HCT116 (cell line): ENCODE measurements around the gene GON4L. TPM values are rescaled to one million over a fixed set of nuclear protein-coding genes. Genes with fewer than 3 reads are reported as not detected.

Experiments
- ATAC-seq: fragments of 200-7000 bp; cut with Tn5 transposase; 2 replicates; pipeline ENCODE4 v1.9.1; 2020; ENCODE audit warnings: mild to moderate bottlenecking, moderate library complexity
- BruUV-seq: library from RNA; stranded (reverse); fragments of 400-500 nt; replicated peaks from 2 replicates; lab custom pipeline; 2021; lab: Mats Ljungman, UMichigan
- CTCF ChIA-PET: fragments of 300-600 bp; sonication (Branson Sonifier 250); formaldehyde crosslinking; loops from one replicate; lab custom pipeline; 2021; ENCODE audit warnings: antibody characterized with exemption; lab: Charles Lee
- POLR2A ChIA-PET: fragments of 300-600, 350-600 bp; sonication (Branson Sonifier 250); formaldehyde crosslinking; loops from one replicate; lab custom pipeline; 2021; ENCODE audit warnings: antibody characterized with exemption; lab: Charles Lee
- RAD21 ChIA-PET, 2 experiments: fragments of 300-600 bp; sonication (Branson Sonifier 250); formaldehyde crosslinking; loops; one replicate each; lab custom pipeline; 2023; ENCODE audit warnings: low total read pairs in 2 of 2; ENCODE audit not compliant: uncharacterized antibody in 2 of 2, unreplicated experiment in 2 of 2, low non-redundant PET in 1 of 2; lab: Charles Lee
- DNase-seq: peaks from one replicate; pipeline ENCODE4 v3.0.0-alpha.2; 2010; ENCODE audit warnings: low read depth, low spot score
- H2AFZ ChIP-seq: fragments of 200-600 bp; shearing (Covaris generic), sonication (generic); 2 replicates; pipeline ENCODE4 v1.6.1; 2017; ENCODE audit warnings: low read depth, mixed run types, mixed read lengths, antibody characterized with exemption, low read length; ENCODE audit not compliant: poor library complexity, severe bottlenecking
- H3K27ac ChIP-seq: 2 replicates; pipeline ENCODE4 v1.5.1; 2012; ENCODE audit warnings: low read depth, low read length
- H3K27me3 ChIP-seq: fragments of 200-600 bp; sonication (generic); 2 replicates; pipeline ENCODE4 v1.6.1; 2016; ENCODE audit warnings: mixed run types, low read length, mixed read lengths; ENCODE audit not compliant: insufficient read depth
- H3K36me3 ChIP-seq, 2 experiments: fragments of 200-500 bp in 1 of 2; fragments of 200-600 bp in 1 of 2; sonication (Bioruptor generic) in 1 of 2; sonication (generic) in 1 of 2; 2 replicates each; pipeline versions ENCODE4 v1.5.1 to v1.6.1; 2014 to 2016; ENCODE audit warnings: low read length in 2 of 2, inconsistent platforms in 1 of 2, mixed read lengths in 1 of 2, mixed run types in 1 of 2; ENCODE audit not compliant: insufficient read depth in 2 of 2, control insufficient read depth in 1 of 2
- H3K4me1 ChIP-seq, 2 experiments: fragments of 200-600 bp in 1 of 2; sonication (generic) in 1 of 2; 2 replicates each; pipeline versions ENCODE4 v1.5.1 to v1.6.1; 2012 to 2017; ENCODE audit warnings: low read length in 2 of 2, inconsistent platforms in 1 of 2, mild to moderate bottlenecking in 1 of 2, mixed read lengths in 1 of 2, mixed run types in 1 of 2, moderate library complexity in 1 of 2; ENCODE audit not compliant: insufficient read depth in 2 of 2, control insufficient read depth in 1 of 2
- H3K4me2 ChIP-seq: fragments of 200-600 bp; sonication (generic); 2 replicates; pipeline ENCODE4 v1.6.1; 2017; ENCODE audit warnings: mixed run types, low read length, mixed read lengths
- H3K4me3 ChIP-seq, 2 experiments: fragments of 200-600 bp in 1 of 2; sonication (generic) in 1 of 2; replicated peaks in 1 of 2; 2 replicates each; pipeline ENCODE4 v1.5.1; 2011 to 2016; ENCODE audit warnings: low read length in 2 of 2, control low read depth in 1 of 2, low read depth in 1 of 2, mild to moderate bottlenecking in 1 of 2, mixed read lengths in 1 of 2, mixed run types in 1 of 2
- H3K79me2 ChIP-seq: fragments of 200-600 bp; sonication (generic); 2 replicates; pipeline ENCODE4 v1.6.1; 2017; ENCODE audit warnings: mild to moderate bottlenecking, mixed run types, low read length, moderate library complexity, mixed read lengths; ENCODE audit not compliant: insufficient read depth
- H3K9ac ChIP-seq: fragments of 200-600 bp; sonication (generic); 2 replicates; pipeline ENCODE4 v1.6.1; 2016; ENCODE audit warnings: low read length, mixed read lengths
- H3K9me2 ChIP-seq: fragments of 200-600 bp; sonication (generic), shearing (Covaris generic); 2 replicates; pipeline ENCODE4 v1.6.1; 2017; ENCODE audit warnings: mixed run types, mild to moderate bottlenecking, moderate library complexity; ENCODE audit not compliant: insufficient read depth
- H3K9me3 ChIP-seq, 2 experiments: fragments of 200-500 bp in 1 of 2; fragments of 200-600 bp in 1 of 2; sonication (Bioruptor generic) in 1 of 2; sonication (generic) in 1 of 2; 2 replicates each; pipeline ENCODE4 v1.6.1; 2014 to 2017; ENCODE audit warnings: low read length in 2 of 2, mixed read lengths in 2 of 2, inconsistent platforms in 1 of 2, low read depth in 1 of 2, mild to moderate bottlenecking in 1 of 2, mixed run types in 1 of 2, moderate library complexity in 1 of 2; ENCODE audit not compliant: control insufficient read depth in 1 of 2, insufficient read depth in 1 of 2
- H4K20me1 ChIP-seq: fragments of 200-600 bp; sonication (generic), shearing (Covaris generic); 2 replicates; pipeline ENCODE4 v1.6.1; 2017; ENCODE audit warnings: mixed run types, mild to moderate bottlenecking, moderate library complexity; ENCODE audit not compliant: insufficient read depth
- ATF3 ChIP-seq: IDR thresholded peaks from 2 replicates; pipeline ENCODE4 v1.6.1; 2012
- EGR1 ChIP-seq: IDR thresholded peaks from 2 replicates; pipeline ENCODE4 v1.6.1; 2012; ENCODE audit warnings: low read depth
- EZH2 ChIP-seq: fragments of 200-600 bp; sonication (generic); IDR thresholded peaks from 2 replicates; pipeline ENCODE4 v1.6.1; 2017; ENCODE audit warnings: antibody characterized with exemption, mixed run types
- EZH2phosphoT487 ChIP-seq: fragments of 200-600 bp; IDR thresholded peaks from 2 replicates; pipeline ENCODE4 v1.6.1; 2018; ENCODE audit warnings: antibody characterized with exemption, borderline replicate concordance
- FOSL1 ChIP-seq: IDR thresholded peaks from 2 replicates; pipeline ENCODE4 v1.6.1; 2012; ENCODE audit warnings: low read depth
- JUND ChIP-seq: IDR thresholded peaks from 2 replicates; pipeline ENCODE4 v1.6.1; 2012
- POLR2A ChIP-seq: IDR thresholded peaks from 2 replicates; pipeline ENCODE4 v1.7.0; 2011; ENCODE audit warnings: borderline replicate concordance; ENCODE audit not compliant: insufficient read depth, insufficient read length; ENCODE audit errors: extremely low read depth
- RAD21 ChIP-seq: IDR thresholded peaks from 2 replicates; pipeline ENCODE4 v1.6.1; 2012; ENCODE audit warnings: low read depth, mild to moderate bottlenecking
- SIN3A ChIP-seq: IDR thresholded peaks from 2 replicates; pipeline ENCODE4 v1.6.1; 2012; ENCODE audit warnings: low read depth
- SP1 ChIP-seq: IDR thresholded peaks from 2 replicates; pipeline ENCODE4 v1.6.1; 2012; ENCODE audit warnings: low read depth
- SRF ChIP-seq: IDR thresholded peaks from 2 replicates; pipeline ENCODE4 v1.6.1; 2012; ENCODE audit warnings: low read depth
- TCF7L2 ChIP-seq: IDR thresholded peaks from 2 replicates; pipeline ENCODE4 v1.7.0; 2011; ENCODE audit warnings: borderline replicate concordance, inconsistent platforms; ENCODE audit not compliant: insufficient read depth, insufficient read length; ENCODE audit errors: extremely low read depth
- intact Hi-C: fragments of 100-400 bp; cut with micrococcal nuclease; formaldehyde crosslinking; loops from 2 replicates; pipeline ENCODE4 v1.10.0; 2022
- total RNA-seq: library from RNA; stranded (reverse); gene quantifications from one replicate; pipeline ENCODE4 v1.2.1, GENCODE V29; 2021; ENCODE audit not compliant: unreplicated experiment
- TF ChIP-seq, protein P1 (sequence below): IDR thresholded peaks from 2 replicates; pipeline ENCODE4 v1.6.1; 2012; ENCODE audit warnings: low read depth
- TF ChIP-seq, protein P2 (sequence below): IDR thresholded peaks from 2 replicates; pipeline ENCODE4 v1.6.1; 2012
- TF ChIP-seq, protein P3 (sequence below), 3 experiments: fragments of 200-600 bp in 1 of 3; sonication (generic) in 1 of 3; IDR thresholded peaks in 2 of 3; conservative IDR thresholded peaks in 1 of 3; 2 replicates each; pipeline ENCODE4 v1.5.1; 2012 to 2017; ENCODE audit warnings: low read depth in 2 of 3, low read length in 2 of 3, antibody characterized with exemption in 1 of 3, borderline replicate concordance in 1 of 3, control low read depth in 1 of 3, mild to moderate bottlenecking in 1 of 3, mixed read lengths in 1 of 3, mixed run types in 1 of 3, moderate library complexity in 1 of 3; ENCODE audit not compliant: insufficient read depth in 1 of 3

GON4L gene
- total RNA-seq, 1 experiment from 2014 or later = 40.8 TPM

DNA sequence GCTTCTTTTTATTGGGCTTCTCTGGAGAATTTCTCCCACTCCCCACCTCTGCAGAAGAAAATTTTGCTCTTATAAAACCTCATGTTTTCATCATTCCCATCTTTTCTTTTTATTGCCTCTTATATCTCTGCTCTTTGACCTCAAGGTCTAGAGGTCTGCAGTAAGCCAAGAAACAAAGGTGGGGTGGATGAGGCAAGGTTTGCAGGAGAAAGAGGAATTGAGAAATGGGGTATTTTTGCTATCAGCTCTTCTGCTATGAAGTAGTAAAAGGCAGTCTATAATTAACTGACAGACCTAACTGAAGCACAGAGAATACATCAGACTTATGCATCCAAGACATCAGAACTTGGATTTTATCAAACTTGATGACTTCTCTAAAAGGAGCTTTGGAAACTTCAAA is 25.2 kb upstream of the GON4L start:
- POLR2A ChIA-PET = no interaction called here

DNA sequence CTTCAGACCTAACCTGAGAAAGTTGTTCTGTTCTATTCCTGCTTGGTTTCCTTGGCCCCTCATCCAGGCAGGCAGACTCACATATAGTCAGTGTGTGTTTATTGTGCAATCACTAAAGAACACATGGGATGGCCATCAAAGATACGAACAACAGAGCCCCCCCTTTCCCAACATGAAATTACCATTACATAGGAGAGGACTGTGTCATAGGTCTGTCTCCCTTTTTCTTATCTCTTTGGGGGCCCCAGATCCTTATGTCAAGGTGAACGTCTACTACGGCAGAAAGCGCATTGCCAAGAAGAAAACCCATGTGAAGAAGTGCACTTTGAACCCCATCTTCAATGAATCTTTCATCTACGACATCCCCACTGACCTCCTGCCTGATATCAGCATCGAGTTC is 23.9 kb upstream of the GON4L start:
- ATAC-seq (no peak), DNase-seq (no peak)
- Histone ChIP-seq H3K9me2 (no peaks in the 10 kb centered on the region), H3K9me3 (no peaks in the 10 kb centered on the region), H3K4me3 (no peak overlapping the region), H3K4me2 (no peak overlapping the region), H3K79me2 (no peaks in the 10 kb centered on the region), H3K27ac (no peak overlapping the region), H4K20me1 (no peaks in the 10 kb centered on the region), H3K4me1 (no peaks in the 10 kb centered on the region), H3K9ac (no peak overlapping the region), H2AFZ (no peak overlapping the region), H3K36me3 (no peaks in the 10 kb centered on the region), H3K27me3 (peaks cover 7% of the 10 kb centered on the region; the same call in 1 of the 2 replicates)
- ChIA-PET POLR2A (no interaction called here), CTCF (no interaction called here), RAD21 (no interaction called here)
- intact Hi-C loops = no loop called here
- no TSS peak for BruUV-seq
- TF ChIP-seq, protein P1, sequence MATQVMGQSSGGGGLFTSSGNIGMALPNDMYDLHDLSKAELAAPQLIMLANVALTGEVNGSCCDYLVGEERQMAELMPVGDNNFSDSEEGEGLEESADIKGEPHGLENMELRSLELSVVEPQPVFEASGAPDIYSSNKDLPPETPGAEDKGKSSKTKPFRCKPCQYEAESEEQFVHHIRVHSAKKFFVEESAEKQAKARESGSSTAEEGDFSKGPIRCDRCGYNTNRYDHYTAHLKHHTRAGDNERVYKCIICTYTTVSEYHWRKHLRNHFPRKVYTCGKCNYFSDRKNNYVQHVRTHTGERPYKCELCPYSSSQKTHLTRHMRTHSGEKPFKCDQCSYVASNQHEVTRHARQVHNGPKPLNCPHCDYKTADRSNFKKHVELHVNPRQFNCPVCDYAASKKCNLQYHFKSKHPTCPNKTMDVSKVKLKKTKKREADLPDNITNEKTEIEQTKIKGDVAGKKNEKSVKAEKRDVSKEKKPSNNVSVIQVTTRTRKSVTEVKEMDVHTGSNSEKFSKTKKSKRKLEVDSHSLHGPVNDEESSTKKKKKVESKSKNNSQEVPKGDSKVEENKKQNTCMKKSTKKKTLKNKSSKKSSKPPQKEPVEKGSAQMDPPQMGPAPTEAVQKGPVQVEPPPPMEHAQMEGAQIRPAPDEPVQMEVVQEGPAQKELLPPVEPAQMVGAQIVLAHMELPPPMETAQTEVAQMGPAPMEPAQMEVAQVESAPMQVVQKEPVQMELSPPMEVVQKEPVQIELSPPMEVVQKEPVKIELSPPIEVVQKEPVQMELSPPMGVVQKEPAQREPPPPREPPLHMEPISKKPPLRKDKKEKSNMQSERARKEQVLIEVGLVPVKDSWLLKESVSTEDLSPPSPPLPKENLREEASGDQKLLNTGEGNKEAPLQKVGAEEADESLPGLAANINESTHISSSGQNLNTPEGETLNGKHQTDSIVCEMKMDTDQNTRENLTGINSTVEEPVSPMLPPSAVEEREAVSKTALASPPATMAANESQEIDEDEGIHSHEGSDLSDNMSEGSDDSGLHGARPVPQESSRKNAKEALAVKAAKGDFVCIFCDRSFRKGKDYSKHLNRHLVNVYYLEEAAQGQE = no peak
- TF ChIP-seq, protein P2, sequence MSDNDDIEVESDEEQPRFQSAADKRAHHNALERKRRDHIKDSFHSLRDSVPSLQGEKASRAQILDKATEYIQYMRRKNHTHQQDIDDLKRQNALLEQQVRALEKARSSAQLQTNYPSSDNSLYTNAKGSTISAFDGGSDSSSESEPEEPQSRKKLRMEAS = no peak
- TF ChIP-seq, protein P3, sequence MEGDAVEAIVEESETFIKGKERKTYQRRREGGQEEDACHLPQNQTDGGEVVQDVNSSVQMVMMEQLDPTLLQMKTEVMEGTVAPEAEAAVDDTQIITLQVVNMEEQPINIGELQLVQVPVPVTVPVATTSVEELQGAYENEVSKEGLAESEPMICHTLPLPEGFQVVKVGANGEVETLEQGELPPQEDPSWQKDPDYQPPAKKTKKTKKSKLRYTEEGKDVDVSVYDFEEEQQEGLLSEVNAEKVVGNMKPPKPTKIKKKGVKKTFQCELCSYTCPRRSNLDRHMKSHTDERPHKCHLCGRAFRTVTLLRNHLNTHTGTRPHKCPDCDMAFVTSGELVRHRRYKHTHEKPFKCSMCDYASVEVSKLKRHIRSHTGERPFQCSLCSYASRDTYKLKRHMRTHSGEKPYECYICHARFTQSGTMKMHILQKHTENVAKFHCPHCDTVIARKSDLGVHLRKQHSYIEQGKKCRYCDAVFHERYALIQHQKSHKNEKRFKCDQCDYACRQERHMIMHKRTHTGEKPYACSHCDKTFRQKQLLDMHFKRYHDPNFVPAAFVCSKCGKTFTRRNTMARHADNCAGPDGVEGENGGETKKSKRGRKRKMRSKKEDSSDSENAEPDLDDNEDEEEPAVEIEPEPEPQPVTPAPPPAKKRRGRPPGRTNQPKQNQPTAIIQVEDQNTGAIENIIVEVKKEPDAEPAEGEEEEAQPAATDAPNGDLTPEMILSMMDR (IDR thresholded peaks at IDR 0.05 in 2 of 3, conservative IDR thresholded peaks at IDR 0.05 in 1 of 3; ENCODE audit: borderline replicate concordance in 1 of 3, insufficient read depth in 1 of 3, low read depth in 2 of 3, low read length in 2 of 3) = no peak
- no peak for TF ChIP-seq EZH2
- no peak for TF ChIP-seq ATF3
- no peak for TF ChIP-seq SIN3A
- no peak for TF ChIP-seq TCF7L2
- no peak for TF ChIP-seq POLR2A
- no peak for TF ChIP-seq JUND
- no peak for TF ChIP-seq EGR1
- TF ChIP-seq SP1 = no peak
- TF ChIP-seq RAD21 = no peak
- TF ChIP-seq EZH2phosphoT487 = no peak

More for the DNA sequence above, 25.2 kb upstream of the GON4L start:
- no peak for TF ChIP-seq EZH2phosphoT487
- no peak for TF ChIP-seq POLR2A
- TF ChIP-seq, protein P2 = no peak
- no peak for TF ChIP-seq RAD21
- no peak for TF ChIP-seq EZH2
- TF ChIP-seq SRF = no peak
- TF ChIP-seq EGR1 = no peak
- no peak for TF ChIP-seq FOSL1
- TF ChIP-seq, all 23 proteins: peak for 0
- intact Hi-C loops = no loop called here
- Histone ChIP-seq H3K36me3 (no peaks in the 10 kb centered on the region), H3K4me1 (no peaks in the 10 kb centered on the region), H2AFZ (no peak overlapping the region), H3K79me2 (no peaks in the 10 kb centered on the region), H3K4me3 (no peak overlapping the region), H3K9ac (no peak overlapping the region), H3K27ac (no peak overlapping the region), H3K9me3 (no peaks in the 10 kb centered on the region), H3K4me2 (no peak overlapping the region), H3K9me2 (no peaks in the 10 kb centered on the region), H3K27me3 (peaks cover 7% of the 10 kb centered on the region; the same call in 1 of the 2 replicates), H4K20me1 (no peaks in the 10 kb centered on the region)
- no TSS peak for BruUV-seq
- no peak for ATAC-seq
- ChIA-PET CTCF (no interaction called here), RAD21 (no interaction called here)
- DNase-seq = no peak
